ENCODE results near the gene TMEM147. TPM values are rescaled to one million over a fixed set of nuclear protein-coding genes. Genes with fewer than 3 reads are reported as not detected.

The TMEM147 gene
- total RNA-seq, 1 donor from 2014 or later = 77.7 TPM

DNA sequence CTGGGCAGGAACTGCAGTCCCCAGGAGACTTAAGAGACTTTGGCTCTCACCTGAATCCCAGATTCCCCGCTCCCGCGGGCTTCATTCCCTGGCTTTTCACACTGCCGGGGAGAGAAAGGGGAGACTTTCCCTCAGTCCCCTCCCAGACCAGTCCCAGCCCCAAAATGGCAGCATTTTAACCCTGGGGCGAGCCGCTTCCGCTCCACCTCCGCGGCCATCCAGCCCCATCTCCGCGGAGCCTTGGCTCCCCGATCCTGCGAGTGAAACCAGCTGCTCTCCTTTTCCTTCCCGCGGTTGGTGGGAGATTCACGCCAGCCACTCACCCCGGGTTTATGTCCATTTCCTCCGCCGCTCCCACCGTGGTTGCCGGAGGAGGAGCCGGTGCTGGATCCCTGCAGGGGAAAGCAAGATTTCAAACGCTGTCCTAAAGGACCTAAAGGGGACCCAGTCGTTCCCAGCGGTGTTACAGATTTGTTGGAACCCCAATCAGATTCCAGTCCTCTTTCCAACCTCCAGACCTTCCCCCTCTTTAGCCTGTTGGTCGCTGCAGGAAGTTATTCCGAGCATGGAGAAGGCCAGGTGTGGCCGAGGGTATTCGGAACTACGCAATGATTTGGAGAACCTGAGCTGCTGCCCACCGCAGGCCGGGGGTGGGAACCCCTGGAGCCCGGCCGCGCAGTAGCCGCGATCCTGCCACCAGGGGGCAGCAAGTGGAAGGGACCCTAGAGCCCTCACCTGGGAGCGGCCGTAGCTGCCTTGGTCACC, 35.4 kb upstream of the TMEM147 start:
- Histone ChIP-seq H3K36me3 (no peaks in the 10 kb centered on the region), H3K4me1 (no peaks in the 10 kb centered on the region), H3K27ac (peak overlapping the region; percentile 86), H3K27me3 (peaks cover 29% of the 10 kb centered on the region), H3K4me3 (peak overlapping the region; percentile 50), H3K9me3 (no peaks in the 10 kb centered on the region)
- intact Hi-C loops (cut with DNase I) = no loop called here
- ATAC-seq = peak; percentile 93
- peak; percentile 94 for DNase-seq
- TF ChIP-seq, protein P1, sequence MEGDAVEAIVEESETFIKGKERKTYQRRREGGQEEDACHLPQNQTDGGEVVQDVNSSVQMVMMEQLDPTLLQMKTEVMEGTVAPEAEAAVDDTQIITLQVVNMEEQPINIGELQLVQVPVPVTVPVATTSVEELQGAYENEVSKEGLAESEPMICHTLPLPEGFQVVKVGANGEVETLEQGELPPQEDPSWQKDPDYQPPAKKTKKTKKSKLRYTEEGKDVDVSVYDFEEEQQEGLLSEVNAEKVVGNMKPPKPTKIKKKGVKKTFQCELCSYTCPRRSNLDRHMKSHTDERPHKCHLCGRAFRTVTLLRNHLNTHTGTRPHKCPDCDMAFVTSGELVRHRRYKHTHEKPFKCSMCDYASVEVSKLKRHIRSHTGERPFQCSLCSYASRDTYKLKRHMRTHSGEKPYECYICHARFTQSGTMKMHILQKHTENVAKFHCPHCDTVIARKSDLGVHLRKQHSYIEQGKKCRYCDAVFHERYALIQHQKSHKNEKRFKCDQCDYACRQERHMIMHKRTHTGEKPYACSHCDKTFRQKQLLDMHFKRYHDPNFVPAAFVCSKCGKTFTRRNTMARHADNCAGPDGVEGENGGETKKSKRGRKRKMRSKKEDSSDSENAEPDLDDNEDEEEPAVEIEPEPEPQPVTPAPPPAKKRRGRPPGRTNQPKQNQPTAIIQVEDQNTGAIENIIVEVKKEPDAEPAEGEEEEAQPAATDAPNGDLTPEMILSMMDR (IDR thresholded peaks at IDR 0.05) = peak; percentile 98

DNA sequence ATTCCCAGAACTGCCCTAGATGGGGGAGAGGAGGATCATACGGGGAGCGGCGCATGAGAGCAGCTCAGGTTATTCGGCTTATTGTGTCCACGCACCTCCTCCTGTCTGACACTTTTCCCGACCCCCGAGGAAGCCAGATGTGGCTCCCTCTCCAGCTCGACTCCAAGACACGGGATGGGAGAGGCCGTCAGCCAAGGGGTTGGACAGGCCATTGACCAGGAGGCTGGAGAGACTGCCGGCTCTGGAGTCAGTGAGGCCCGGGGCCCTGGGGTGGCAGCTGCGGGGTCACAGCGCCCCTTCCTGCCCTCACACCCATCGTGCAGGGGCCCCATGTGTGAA, 34.8 kb upstream of the TMEM147 start:
- peak; percentile 0 for ATAC-seq
- Histone ChIP-seq H3K9me3 (no peaks in the 10 kb centered on the region), H3K4me1 (no peaks in the 10 kb centered on the region), H3K27me3 (peaks cover 29% of the 10 kb centered on the region), H3K36me3 (no peaks in the 10 kb centered on the region), H3K4me3 (peak overlapping the region; percentile 50), H3K27ac (no peak overlapping the region)
- no peak for DNase-seq
- TF ChIP-seq, protein P1 (IDR thresholded peaks at IDR 0.05) = peak; percentile 4
- intact Hi-C loops (cut with DNase I) = no loop called here

DNA sequence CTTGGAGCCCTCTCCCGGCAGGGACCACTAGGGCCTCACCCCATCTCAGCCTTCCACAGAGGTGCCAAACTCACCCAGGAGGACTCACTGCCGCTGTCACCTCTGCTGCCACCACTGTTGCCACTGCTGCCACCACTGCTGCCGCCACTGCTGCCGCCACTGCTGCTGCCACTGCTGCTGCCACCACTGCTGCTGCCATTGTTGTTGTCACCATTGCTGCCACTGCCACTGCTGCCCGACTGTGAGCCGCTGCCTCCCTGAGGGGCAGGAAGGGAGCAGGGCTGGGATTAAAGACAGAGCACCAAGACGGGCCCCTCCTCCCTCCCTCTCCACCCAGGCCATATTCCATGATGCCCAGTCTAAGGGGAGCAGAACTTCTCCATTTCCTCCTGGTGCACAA, 34.1 kb upstream of the TMEM147 start:
- Histone ChIP-seq H3K27me3 (peaks cover 29% of the 10 kb centered on the region), H3K27ac (no peak overlapping the region), H3K4me1 (no peaks in the 10 kb centered on the region), H3K4me3 (no peak overlapping the region), H3K9me3 (no peaks in the 10 kb centered on the region), H3K36me3 (no peaks in the 10 kb centered on the region)
- DNase-seq (no peak), ATAC-seq (no peak)
- TF ChIP-seq, protein P1 (IDR thresholded peaks at IDR 0.05) = no peak
- intact Hi-C loops (cut with DNase I) = no loop called here

DNA sequence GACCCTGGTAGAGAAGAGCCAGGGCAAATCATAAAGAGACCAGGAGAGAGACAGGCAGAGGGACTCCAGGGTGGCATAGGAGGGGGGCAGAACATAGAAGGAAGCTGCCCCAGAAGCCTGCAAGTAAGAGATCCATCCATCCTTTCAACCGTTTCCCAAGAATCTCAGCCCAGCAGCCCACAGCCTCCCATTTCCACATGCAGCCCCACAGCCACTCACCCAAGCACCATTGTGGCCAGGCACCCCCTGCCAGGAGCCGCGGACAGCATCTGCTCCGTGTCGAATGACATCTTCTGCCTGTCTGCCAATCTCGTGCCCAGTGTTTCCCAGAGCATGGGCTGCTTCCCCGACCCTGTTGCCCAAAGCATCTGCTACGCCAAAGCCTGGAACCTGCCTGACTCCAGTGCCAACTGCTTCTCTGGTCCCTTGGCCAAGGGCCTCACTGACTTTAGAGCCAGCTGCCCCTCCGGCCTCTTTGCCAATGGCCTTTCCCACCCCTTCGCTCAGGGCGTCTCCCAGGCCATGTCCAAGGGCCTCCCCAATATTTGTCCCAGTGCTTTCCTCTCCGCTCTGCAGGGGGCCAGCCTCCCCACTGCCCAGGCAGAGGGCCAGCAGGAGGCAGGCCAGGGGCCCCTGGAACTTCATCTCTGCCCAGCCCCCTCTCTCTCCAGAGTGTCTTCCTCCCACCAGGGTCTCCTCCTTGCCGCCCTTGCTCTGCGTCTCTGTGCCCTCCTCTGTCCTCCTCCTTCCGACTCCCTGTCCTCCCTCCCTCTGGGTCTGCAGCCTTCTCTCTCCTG, 32.4 kb upstream of the TMEM147 start:
- DNase-seq (no peak), ATAC-seq (no peak)
- no peaks in the 10 kb centered on the region for H3K36me3 ChIP-seq
- peaks cover 29% of the 10 kb centered on the region for H3K27me3 ChIP-seq
- no peaks in the 10 kb centered on the region for H3K4me1 ChIP-seq
- intact Hi-C loops (cut with DNase I) = no loop called here
- no peaks in the 10 kb centered on the region for H3K9me3 ChIP-seq
- no peak overlapping the region for H3K4me3 ChIP-seq
- TF ChIP-seq, protein P1 (IDR thresholded peaks at IDR 0.05) = no peak
- no peak overlapping the region for H3K27ac ChIP-seq

DNA sequence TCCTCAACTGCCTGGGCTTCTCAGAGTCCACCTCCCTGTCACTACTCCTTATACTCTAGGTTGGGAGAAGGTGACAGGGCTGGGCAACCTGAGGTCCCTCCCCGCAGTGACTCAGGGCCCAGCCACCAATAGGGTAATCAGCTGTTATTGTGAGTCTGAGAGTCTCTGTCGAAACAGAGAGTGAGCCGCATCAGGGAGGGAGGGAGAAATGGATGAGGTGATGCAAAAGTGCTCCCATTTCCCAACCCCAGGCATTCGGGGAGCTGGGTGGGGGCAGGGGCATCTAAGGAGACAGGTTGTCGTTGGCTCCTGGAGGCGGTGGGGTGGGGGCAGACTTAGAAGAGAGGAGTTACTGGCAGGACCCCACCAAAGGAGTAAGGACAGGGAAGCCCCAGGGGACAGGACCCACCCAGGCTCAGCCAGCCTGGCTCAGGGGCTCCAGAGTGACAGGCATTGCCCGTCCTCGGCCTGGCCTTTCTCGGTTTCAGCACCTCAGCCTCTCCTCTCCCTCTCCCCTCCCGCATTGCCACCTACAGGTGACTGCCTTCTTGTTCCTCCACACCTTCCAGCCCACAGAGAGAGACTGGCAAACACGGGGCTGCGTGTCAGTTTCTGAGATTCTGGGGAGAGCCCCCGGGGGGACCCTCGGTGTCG, 31.7 kb upstream of the TMEM147 start, which contains the start of gene DMKN:
TSS of gene DMKN (minus strand) at position 22 of the 654 bp plus-strand sequence. CDS start 174 bp downstream, outside the sequence.
- intact Hi-C loops (cut with DNase I) = no loop called here
- Histone ChIP-seq H3K9me3 (no peaks in the 10 kb centered on the region), H3K4me3 (no peak within 1 kb of the TSS), H3K4me1 (no peaks in the 10 kb centered on the region), H3K27ac (no peak within 1 kb of the TSS), H3K36me3 (no peaks in the 10 kb centered on the region), H3K27me3 (peaks cover 29% of the 10 kb centered on the region)
- TF ChIP-seq, protein P1 (IDR thresholded peaks at IDR 0.05) = no peak
- no peak for DNase-seq
- ATAC-seq = peak; percentile 6

All from upper lobe of right lung (tissue), 1 donor.